Stomach (tissue), 9 donors: ENCODE results near the gene UNC119B. TPM values are rescaled to one million over a fixed set of nuclear protein-coding genes. Genes with fewer than 3 reads are reported as not detected.
A peak's percentile ranks its signal among the peaks of the same experiment; 100 is the strongest.
"Not testable (repeated sequence)": the region's sequence is repeated elsewhere in the genome, so short reads cannot be mapped to it uniquely, and the experiment has no call there.

ENCODE experiments used
- DNase-seq, 2 donors: peaks; one replicate each; pipeline versions ENCODE4 v3.0.0 to v3.0.0-alpha.2; 2013 to 2019
- H3K27ac ChIP-seq, 5 donors: fragments of 200-600 bp in 4 of 5; sonication (generic) in 4 of 5; one replicate each; pipeline ENCODE4 v1.5.1; 2013 to 2019; ENCODE audit warnings: mild to moderate bottlenecking in 1 of 5, moderate library complexity in 1 of 5
- H3K27me3 ChIP-seq, 3 donors: fragments of 200-600 bp; sonication (generic); one replicate each; pipeline ENCODE4 v1.5.1; 2017 to 2019; ENCODE audit warnings: mixed run types in 1 of 3
- H3K36me3 ChIP-seq, 4 donors: fragments of 200-600 bp; sonication (generic); 1 replicate in 3 of 4; 2 replicates in 1 of 4; pipeline ENCODE4 v1.5.1; 2016 to 2019
- H3K4me1 ChIP-seq, 4 donors: fragments of 200-600 bp; sonication (generic); one replicate each; pipeline ENCODE4 v1.5.1; 2016 to 2019
- H3K4me3 ChIP-seq, 4 donors: fragments of 200-600 bp; sonication (generic) in 3 of 4; one replicate each; pipeline ENCODE4 v1.5.1; 2016 to 2019; ENCODE audit warnings: mild to moderate bottlenecking in 1 of 4
- H3K9me3 ChIP-seq, 4 donors: fragments of 200-600 bp; sonication (generic); one replicate each; pipeline ENCODE4 v1.5.1; 2016 to 2019
- CTCF ChIP-seq, 7 experiments: fragments of 450-650 bp in 4 of 7; fragments of 200-600 bp in 3 of 7; sonication (generic) in 3 of 7; IDR thresholded peaks; one replicate each; pipeline ENCODE4 v1.5.1; 2016 to 2019; ENCODE audit warnings: antibody characterized with exemption in 7 of 7, control low read depth in 2 of 7, mild to moderate bottlenecking in 1 of 7
- EP300 ChIP-seq: sonication (generic); formaldehyde crosslinking; IDR thresholded peaks from one replicate; pipeline ENCODE4 v1.6.1; 2017; ENCODE audit warnings: antibody characterized with exemption
- POLR2A ChIP-seq, 4 donors: fragments of 450-650 bp; IDR thresholded peaks; one replicate each; pipeline ENCODE4 v1.6.1; 2016; ENCODE audit warnings: antibody characterized with exemption in 4 of 4, control low read depth in 2 of 4, mild to moderate bottlenecking in 1 of 4, moderate library complexity in 1 of 4
- POLR2AphosphoS5 ChIP-seq, 3 donors: sonication (generic); formaldehyde crosslinking; IDR thresholded peaks; one replicate each; pipeline ENCODE4 v1.6.1; 2016; ENCODE audit warnings: antibody characterized with exemption in 3 of 3
- WGBS, 5 donors: extraction: QIAGEN DNeasy Blood & Tissue Kit in 3 of 5; methylation state at CpG; one replicate each; pipeline versions ENCODE4 v1.1.5 to v1.1.7; 2013 to 2018; 5-methylcytosine and 5-hydroxymethylcytosine counted together
- intact Hi-C: fragments of 100-400 bp; cut with DNase I; formaldehyde crosslinking; loops from one replicate; pipeline ENCODE4 v1.15.1; 2023; ENCODE audit warnings: low total_unique reads
- polyA plus RNA-seq, 3 donors: library from polyadenylated mRNA; stranded (reverse); fragments of 200-250 nt; gene quantifications; one replicate each; pipeline ENCODE4 v1.2.3, GENCODE V29; 2013
- total RNA-seq, 5 donors: library from RNA; depleted of rRNA; stranded (reverse); fragments of >200 nt; gene quantifications; one replicate each; pipeline versions ENCODE4 v1.1.0 to v1.2.3, GENCODE V29; 2014 to 2016
- donor health status: healthy with polysubstance abuse.
- donor health status: Bipolar disorder and iron deficiency.
- donor health status: healthy.

The UNC119B gene
- total and polyA plus RNA-seq, 8 donors: 8.2 to 26.8 (median 15.1) TPM

- H3K36me3 ChIP-seq: no peaks in the 10 kb centered on the region
- no peaks in the 10 kb centered on the region for H3K27me3 ChIP-seq
- 28 to 42% (median 41%) methylated on average over 18 to 19 of the region's 19 CpGs for WGBS, 5 donors
- peak overlapping the region in 3 of 4 donors; percentile 4 to 22 (median 15) for H3K4me3 ChIP-seq
- H3K4me1 ChIP-seq: peaks cover 0 to 12% (median 10%) of the 10 kb centered on the region in 4 donors
- DNase-seq: peak; percentile 72 to 85
- intact Hi-C loops: no loop called here
- peak overlapping the region; percentile 32 to 63 (median 38) for H3K27ac ChIP-seq
- H3K9me3 ChIP-seq: no peaks in the 10 kb centered on the region
- TF ChIP-seq POLR2A (IDR thresholded peaks at IDR 0.05) (no peak), POLR2AphosphoS5 (IDR thresholded peaks at IDR 0.05) (no peak), CTCF (IDR thresholded peaks at IDR 0.05) (no peak), EP300 (no peak)
Measured at GRCh38 chr12:120668868-120669840, 41.1 kb upstream of the UNC119B start.

- H3K27me3 ChIP-seq, DNase-seq, intact Hi-C loops, H3K9me3 ChIP-seq, H3K36me3 ChIP-seq, H3K27ac ChIP-seq, H3K4me3 ChIP-seq: not testable (repeated sequence)
- H3K4me1 ChIP-seq: peaks cover 0 to 12% (median 10%) of the 10 kb centered on the region in 4 donors
- WGBS, 5 donors: 85 to 96% (median 92%) methylated on average over 6 of the region's 6 CpGs
Measured at GRCh38 chr12:120670237-120670636, 40.0 kb upstream of the UNC119B start.

GRCh38 chr12:120670667-120671066 lies 39.6 kb upstream of the UNC119B start:
- WGBS, 5 donors: 89 to 97% (median 92%) methylated on average over 5 of the region's 5 CpGs
- H3K36me3 ChIP-seq: no peaks in the 10 kb centered on the region
- intact Hi-C loops: no loop called here
- no peak overlapping the region for H3K27ac ChIP-seq
- no peak for DNase-seq
- peaks cover 0 to 12% (median 10%) of the 10 kb centered on the region in 4 donors for H3K4me1 ChIP-seq
- H3K4me3 ChIP-seq: no peak overlapping the region
- TF ChIP-seq POLR2A (IDR thresholded peaks at IDR 0.05) (no peak), CTCF (IDR thresholded peaks at IDR 0.05) (no peak), EP300 (no peak), POLR2AphosphoS5 (IDR thresholded peaks at IDR 0.05) (no peak)
- H3K9me3 ChIP-seq: no peaks in the 10 kb centered on the region
- H3K27me3 ChIP-seq: no peaks in the 10 kb centered on the region

- TF ChIP-seq POLR2AphosphoS5 (IDR thresholded peaks at IDR 0.05): no peak
- no peak for TF ChIP-seq EP300
- TF ChIP-seq CTCF (IDR thresholded peaks at IDR 0.05): no peak
- TF ChIP-seq POLR2A (IDR thresholded peaks at IDR 0.05): no peak
- DNase-seq: no peak
- 80 to 94% (median 84%) methylated on average over 6 of the region's 6 CpGs for WGBS, 5 donors
Measured at GRCh38 chr12:120674097-120674636, 36.1 kb upstream of the UNC119B start.

More at GRCh38 chr12:120674097-120674636, 36.1 kb upstream of the UNC119B start:
- Histone ChIP-seq H3K36me3 (no peaks in the 10 kb centered on the region), H3K27me3 (no peaks in the 10 kb centered on the region), H3K9me3 (no peaks in the 10 kb centered on the region), H3K4me3 (no peak overlapping the region), H3K27ac (no peak overlapping the region), H3K4me1 (peaks cover 0 to 15% (median 6%) of the 10 kb centered on the region in 4 donors)
- intact Hi-C loops: no loop called here
